Measurements from ENCODE around the gene PACS2. TPM values are rescaled to one million over a fixed set of nuclear protein-coding genes. Genes with fewer than 3 reads are reported as not detected.

The PACS2 gene
- total RNA-seq, 3 donors from 2014 or later = 23.1 to 27.2 (median 24.8) TPM

DNA sequence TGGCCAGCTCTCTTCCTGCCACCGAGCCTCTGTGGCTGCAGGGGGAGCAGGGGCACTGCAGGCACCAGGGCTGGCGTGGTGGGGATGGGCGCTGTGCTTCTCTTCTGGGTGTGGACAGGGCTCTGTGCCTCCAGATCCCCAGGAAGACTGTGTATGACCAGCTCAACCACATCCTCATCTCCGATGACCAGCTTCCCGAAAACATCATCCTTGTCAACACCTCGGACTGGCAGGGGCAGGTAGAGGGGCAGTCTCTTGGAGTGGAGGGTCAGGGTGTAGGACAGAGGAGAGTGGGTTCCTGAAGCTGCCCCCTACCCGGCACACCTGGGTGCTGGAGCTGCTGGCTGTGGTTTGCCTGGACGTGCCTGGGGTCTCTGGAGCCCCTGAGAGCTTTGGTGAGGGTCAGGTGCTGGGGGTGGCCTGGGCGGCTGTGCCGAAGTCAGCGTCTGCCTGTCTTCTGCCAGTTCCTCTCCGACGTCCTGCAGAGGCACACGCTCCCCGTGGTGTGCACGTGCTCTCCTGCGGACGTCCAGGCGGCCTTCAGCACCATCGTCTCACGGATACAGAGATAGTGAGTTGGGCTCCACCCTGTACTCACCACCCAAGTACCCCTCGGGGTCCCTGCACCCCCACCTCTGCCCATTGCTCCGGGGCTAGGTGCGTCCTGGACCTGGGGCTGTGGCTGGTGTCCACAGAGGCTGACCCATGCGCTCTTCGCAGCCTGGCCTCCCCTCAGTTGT lies 68.0 kb downstream of the PACS2 start:
- no peaks in the 10 kb centered on the region for H3K36me3 Mint-ChIP-seq (ENCODE audit: insufficient read depth)
- H3K4me3 Mint-ChIP-seq = no peak overlapping the region
- no peaks in the 10 kb centered on the region for H3K4me1 Mint-ChIP-seq (ENCODE audit: low read depth)
- DNase-seq (no peak), ATAC-seq (no peak)
- no peaks in the 10 kb centered on the region for H3K9me3 Mint-ChIP-seq
- H3K27me3 Mint-ChIP-seq (ENCODE audit: low read depth) = no peaks in the 10 kb centered on the region

DNA sequence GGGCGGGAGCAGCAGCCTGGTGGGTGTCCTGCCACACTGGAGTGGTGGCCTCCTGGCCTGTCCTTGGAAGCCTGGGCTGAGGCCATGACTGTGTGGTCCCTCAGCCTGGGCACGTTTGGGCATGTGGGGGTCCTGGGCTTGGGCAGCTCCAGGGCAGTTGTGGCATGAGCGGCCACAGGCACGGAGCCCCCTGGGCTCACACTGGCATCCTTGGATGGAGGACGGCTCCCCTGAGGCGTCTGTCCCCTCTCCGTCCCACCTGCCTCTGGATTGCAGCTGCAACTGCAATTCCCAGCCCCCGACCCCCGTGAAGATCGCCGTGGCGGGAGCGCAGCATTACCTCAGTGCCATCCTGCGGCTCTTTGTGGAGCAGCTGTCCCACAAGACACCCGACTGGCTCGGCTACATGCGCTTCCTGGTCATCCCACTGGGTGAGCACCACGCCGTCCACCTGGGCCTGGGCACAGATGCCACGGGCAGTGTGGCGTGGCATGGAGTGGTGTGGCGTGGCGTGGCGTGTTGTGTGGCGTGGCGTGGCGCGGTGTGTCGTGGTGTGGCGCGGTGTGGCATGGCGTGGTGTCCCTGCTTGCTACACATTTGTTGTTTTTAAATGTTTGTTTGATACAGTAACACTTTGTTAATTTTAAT lies 68.7 kb downstream of the PACS2 start:
- H3K4me3 Mint-ChIP-seq = no peak overlapping the region
- no peak for ATAC-seq
- H3K36me3 Mint-ChIP-seq (ENCODE audit: insufficient read depth) = no peaks in the 10 kb centered on the region
- no peaks in the 10 kb centered on the region for H3K27me3 Mint-ChIP-seq (ENCODE audit: low read depth)
- DNase-seq = no peak
- no peaks in the 10 kb centered on the region for H3K4me1 Mint-ChIP-seq (ENCODE audit: low read depth)
- H3K9me3 Mint-ChIP-seq = no peaks in the 10 kb centered on the region

DNA sequence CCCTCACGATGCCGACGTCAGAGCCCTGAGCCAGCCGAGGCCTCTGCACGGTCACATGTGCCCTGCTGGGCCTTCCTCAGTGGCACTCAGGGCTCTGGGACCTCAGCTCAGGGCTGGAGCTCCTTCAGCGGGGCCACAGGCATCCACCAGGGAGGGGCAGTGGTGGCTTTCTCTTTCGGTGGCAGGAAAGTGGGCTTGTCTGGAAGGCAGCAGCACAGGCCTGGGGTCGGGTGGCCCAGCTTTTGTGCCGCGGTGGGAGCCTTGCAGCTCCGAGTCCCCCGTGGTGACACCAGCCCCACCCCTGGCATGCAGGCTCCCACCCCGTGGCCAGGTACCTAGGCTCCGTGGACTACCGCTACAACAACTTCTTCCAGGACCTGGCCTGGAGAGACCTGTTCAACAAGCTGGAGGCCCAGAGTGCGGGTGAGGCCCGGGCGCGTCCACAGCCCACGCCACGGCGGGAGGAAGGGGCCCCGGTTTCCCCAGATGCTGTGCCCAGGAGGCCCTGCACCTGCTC lies 69.6 kb downstream of the PACS2 start:
- no peak for ATAC-seq
- DNase-seq = no peak
- H3K4me3 Mint-ChIP-seq = no peak overlapping the region
- no peaks in the 10 kb centered on the region for H3K9me3 Mint-ChIP-seq
- H3K27me3 Mint-ChIP-seq (ENCODE audit: low read depth) = no peaks in the 10 kb centered on the region
- H3K4me1 Mint-ChIP-seq (ENCODE audit: low read depth) = no peaks in the 10 kb centered on the region
- no peaks in the 10 kb centered on the region for H3K36me3 Mint-ChIP-seq (ENCODE audit: insufficient read depth)

GRCh38 chr14:105384605-105385321 lies 70.2 kb downstream of the PACS2 start:
- Mint-ChIP-seq H3K36me3 (ENCODE audit: insufficient read depth) (no peaks in the 10 kb centered on the region), H3K9me3 (no peaks in the 10 kb centered on the region), H3K4me3 (no peak overlapping the region), H3K27me3 (ENCODE audit: low read depth) (no peaks in the 10 kb centered on the region), H3K4me1 (ENCODE audit: low read depth) (no peaks in the 10 kb centered on the region)
- DNase-seq (no peak), ATAC-seq (no peak)

DNA sequence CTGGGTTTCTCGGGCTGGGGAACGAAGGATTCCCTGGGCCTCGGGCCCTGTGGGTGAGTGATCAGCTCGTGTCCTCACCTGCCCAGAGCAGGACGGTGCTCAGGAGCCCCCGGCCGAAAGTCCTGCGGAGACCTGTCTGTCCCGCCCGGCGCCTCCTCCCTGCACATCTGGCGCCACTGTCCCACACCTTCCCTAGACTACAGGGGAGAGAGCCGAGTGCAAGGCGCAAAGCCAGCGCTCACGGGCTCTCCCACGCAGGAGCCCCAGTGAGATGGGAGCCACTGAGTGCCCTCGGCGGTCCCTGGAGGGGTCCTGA lies 70.7 kb downstream of the PACS2 start:
- H3K4me1 Mint-ChIP-seq (ENCODE audit: low read depth) = peaks cover 3% of the 10 kb centered on the region
- H3K27me3 Mint-ChIP-seq (ENCODE audit: low read depth) = no peaks in the 10 kb centered on the region
- DNase-seq (no peak), ATAC-seq (no peak)
- no peaks in the 10 kb centered on the region for H3K36me3 Mint-ChIP-seq (ENCODE audit: insufficient read depth)
- H3K4me3 Mint-ChIP-seq = no peak overlapping the region
- no peaks in the 10 kb centered on the region for H3K9me3 Mint-ChIP-seq

GRCh38 chr14:105385698-105386365 lies 71.3 kb downstream of the PACS2 start:
- no peaks in the 10 kb centered on the region for H3K27me3 Mint-ChIP-seq (ENCODE audit: low read depth)
- no peak for DNase-seq

DNA sequence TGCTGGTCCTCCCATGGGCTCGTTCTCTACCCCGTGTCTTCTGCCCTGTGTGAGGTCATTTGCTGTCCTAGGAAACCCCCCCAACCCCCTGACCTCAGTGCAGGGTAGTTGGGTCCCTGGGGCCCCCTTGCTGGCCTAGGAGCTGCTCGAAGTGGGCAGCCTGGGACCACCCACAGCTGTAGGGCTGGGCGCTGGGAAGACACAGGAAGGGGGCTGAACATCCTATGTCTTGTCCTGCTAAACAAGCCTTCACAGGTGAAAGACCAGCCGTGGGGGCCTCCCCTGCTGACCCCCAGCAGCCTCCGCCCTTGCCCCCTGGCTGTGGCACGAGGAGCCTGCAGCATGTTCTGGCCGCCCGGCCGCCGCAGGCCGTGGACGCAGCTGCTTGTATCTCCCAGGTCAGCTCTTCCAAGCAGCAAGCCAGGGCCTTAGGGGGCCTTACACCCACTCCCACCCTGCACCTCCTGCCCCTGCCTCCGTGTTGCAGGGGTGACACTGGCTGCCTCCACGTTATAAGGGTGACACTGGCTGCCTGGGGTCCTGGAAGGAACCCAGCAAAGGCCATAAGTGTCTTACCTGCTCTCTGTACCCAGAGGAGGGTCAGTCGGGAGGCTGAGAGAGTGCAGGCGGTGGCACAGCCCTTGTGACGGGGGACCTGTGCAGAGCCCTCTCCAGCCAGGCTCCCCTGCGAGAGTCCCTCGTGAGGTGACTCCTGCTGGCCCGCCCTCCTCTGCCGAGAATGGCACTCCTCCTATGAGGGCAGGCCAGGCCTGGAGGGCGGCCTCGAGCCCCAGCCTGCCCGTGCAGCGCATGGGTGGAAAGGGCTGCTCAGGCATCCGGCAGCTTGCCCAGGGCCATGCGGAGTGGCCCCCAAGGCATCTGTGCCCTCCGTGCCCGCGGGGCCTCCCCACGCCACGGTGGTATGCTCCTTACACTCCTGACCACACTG lies 72.3 kb downstream of the PACS2 start:
- Mint-ChIP-seq H3K27me3 (ENCODE audit: low read depth) (no peaks in the 10 kb centered on the region), H3K9me3 (no peaks in the 10 kb centered on the region), H3K4me1 (ENCODE audit: low read depth) (peaks cover 5% of the 10 kb centered on the region), H3K4me3 (no peak overlapping the region), H3K36me3 (ENCODE audit: insufficient read depth) (no peaks in the 10 kb centered on the region)
- DNase-seq (no peak), ATAC-seq (no peak)

More at GRCh38 chr14:105385698-105386365, 71.3 kb downstream of the PACS2 start:
- peaks cover 5% of the 10 kb centered on the region for H3K4me1 Mint-ChIP-seq (ENCODE audit: low read depth)
- ATAC-seq = no peak
- no peaks in the 10 kb centered on the region for H3K36me3 Mint-ChIP-seq (ENCODE audit: insufficient read depth)
- H3K9me3 Mint-ChIP-seq = no peaks in the 10 kb centered on the region
- no peak overlapping the region for H3K4me3 Mint-ChIP-seq

DNA sequence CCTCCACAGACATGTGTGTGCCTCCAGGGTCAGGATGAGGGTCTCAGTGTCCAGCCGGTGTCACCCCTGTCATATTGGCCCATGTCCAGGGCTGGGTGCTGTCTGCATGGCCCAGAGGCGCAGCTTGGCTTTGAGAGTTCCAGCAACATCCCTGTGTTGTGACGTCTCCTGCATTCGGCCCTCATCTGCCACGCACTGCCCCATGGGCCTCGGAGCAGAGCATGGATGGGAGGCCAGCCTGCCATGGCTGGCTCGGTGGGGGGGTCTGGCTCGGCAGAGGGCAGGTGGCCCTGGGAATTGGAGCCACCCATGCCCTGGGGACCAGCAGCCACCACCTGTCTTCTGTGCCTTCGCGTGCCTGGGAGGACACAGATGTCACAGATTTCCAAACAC lies 73.0 kb downstream of the PACS2 start:
- peaks cover 5% of the 10 kb centered on the region for H3K4me1 Mint-ChIP-seq (ENCODE audit: low read depth)
- H3K9me3 Mint-ChIP-seq = no peaks in the 10 kb centered on the region
- no peak overlapping the region for H3K4me3 Mint-ChIP-seq
- DNase-seq (no peak), ATAC-seq (no peak)
- no peaks in the 10 kb centered on the region for H3K36me3 Mint-ChIP-seq (ENCODE audit: insufficient read depth)
- H3K27me3 Mint-ChIP-seq (ENCODE audit: low read depth) = no peaks in the 10 kb centered on the region

DNA sequence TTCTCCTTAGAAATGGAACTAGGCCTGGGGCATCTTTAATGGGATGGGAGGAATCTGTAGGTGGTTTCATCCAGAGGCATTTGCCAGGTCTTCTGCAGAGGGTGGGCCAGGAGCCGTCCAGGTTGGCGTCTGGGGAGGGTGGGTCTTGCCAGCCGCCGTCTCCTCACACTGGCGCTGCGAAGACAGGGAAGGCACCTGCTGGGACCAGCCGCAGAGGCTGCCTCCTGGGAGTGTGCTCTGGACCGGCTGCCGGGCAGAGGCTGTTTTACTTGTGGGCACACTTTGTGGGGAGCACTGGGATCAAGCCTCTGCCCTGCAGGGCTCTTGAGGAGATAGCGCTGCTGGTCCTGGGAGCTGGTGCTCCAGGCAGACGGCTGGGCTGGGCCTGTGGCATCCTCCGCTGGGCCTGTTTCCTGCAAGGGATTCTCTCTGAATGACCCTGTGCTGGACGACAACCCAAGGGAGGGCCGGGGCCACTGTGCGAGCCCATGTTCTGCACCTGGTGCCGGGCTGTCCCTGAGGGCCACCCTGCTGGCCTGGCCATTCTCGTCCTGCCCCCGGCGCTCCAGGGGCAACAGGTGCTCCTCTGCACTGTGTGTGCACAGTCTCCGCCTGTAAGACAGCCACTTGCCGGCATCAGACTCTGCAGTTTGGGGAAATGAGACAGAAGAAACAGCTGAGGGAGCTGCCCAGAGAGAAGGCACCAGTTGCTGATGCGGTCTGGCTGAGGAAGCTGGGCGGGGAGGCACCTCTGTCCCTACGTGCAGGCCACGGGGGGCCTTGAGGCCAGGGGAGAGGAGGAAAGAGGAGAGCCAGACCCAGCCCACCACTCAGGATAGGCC lies 73.8 kb downstream of the PACS2 start:
- DNase-seq (no peak), ATAC-seq (no peak)
- Mint-ChIP-seq H3K27me3 (ENCODE audit: low read depth) (no peaks in the 10 kb centered on the region), H3K4me3 (no peak overlapping the region), H3K4me1 (ENCODE audit: low read depth) (peaks cover 5% of the 10 kb centered on the region), H3K9me3 (no peaks in the 10 kb centered on the region), H3K36me3 (ENCODE audit: insufficient read depth) (no peaks in the 10 kb centered on the region)

DNA sequence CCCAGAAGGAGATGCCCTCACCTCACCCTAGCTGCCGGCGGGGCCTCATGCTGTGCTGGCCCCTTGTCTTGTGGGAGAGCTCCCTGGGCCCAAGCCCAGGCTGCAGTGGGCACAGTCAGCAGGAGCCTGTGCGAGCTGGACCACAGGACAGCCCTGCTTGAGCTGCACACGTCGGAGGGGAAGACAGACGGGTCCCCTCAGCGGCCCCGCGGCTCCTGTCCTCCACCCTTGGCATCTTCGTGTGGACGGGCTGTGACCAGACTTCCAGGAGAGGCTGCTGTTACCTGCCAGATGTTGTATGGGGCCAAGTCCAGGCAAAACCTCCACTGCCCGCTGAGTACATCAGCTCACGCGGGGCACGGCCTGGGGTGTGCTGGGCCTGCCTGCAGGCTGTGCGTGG lies 74.4 kb downstream of the PACS2 start:
- ATAC-seq (no peak), DNase-seq (no peak)
- H3K4me1 Mint-ChIP-seq (ENCODE audit: low read depth) = peaks cover 5% of the 10 kb centered on the region
- H3K36me3 Mint-ChIP-seq (ENCODE audit: insufficient read depth) = no peaks in the 10 kb centered on the region
- no peak overlapping the region for H3K4me3 Mint-ChIP-seq
- no peaks in the 10 kb centered on the region for H3K27me3 Mint-ChIP-seq (ENCODE audit: low read depth)
- H3K9me3 Mint-ChIP-seq = no peaks in the 10 kb centered on the region

DNA sequence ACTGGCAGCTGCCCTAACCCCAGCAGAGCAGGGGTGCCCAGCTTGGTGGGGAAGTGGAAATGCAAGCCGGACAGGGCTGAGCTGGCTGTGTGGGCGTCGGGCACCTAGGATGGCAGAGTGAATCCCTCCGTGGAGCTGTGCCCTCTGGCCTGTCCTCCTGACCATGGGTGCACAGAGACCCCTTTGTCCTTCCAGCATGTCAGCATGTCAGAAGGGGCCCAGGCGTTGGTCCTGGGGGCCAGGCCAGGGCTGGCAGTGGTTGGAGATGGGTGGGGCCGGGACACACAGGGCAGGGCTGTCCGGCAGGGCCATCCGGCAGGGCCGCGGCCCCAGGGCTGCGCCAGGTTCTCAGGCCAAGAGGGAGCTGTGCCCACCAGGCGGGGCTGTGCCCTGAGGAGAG lies 75.0 kb downstream of the PACS2 start:
- ATAC-seq = no peak
- peaks cover 5% of the 10 kb centered on the region for H3K4me1 Mint-ChIP-seq (ENCODE audit: low read depth)
- no peaks in the 10 kb centered on the region for H3K36me3 Mint-ChIP-seq (ENCODE audit: insufficient read depth)
- no peaks in the 10 kb centered on the region for H3K27me3 Mint-ChIP-seq (ENCODE audit: low read depth)
- no peak for DNase-seq
- no peak overlapping the region for H3K4me3 Mint-ChIP-seq
- no peaks in the 10 kb centered on the region for H3K9me3 Mint-ChIP-seq

GRCh38 chr14:105389976-105390848 lies 75.7 kb downstream of the PACS2 start:
- Mint-ChIP-seq H3K4me3 (no peak overlapping the region), H3K9me3 (no peaks in the 10 kb centered on the region), H3K27me3 (ENCODE audit: low read depth) (no peaks in the 10 kb centered on the region), H3K36me3 (ENCODE audit: insufficient read depth) (no peaks in the 10 kb centered on the region), H3K4me1 (ENCODE audit: low read depth) (peaks cover 5% of the 10 kb centered on the region)
- ATAC-seq = no peak
- DNase-seq = no peak

All from activated T-cell treated with anti-CD3 and anti-CD28 coated beads, Interleukin-2, amount 50 U/mL, for 4 hours (primary cell).